Omental fat pad (tissue), 4 donors: ENCODE data around the gene NPBWR2. TPM values are rescaled to one million over a fixed set of nuclear protein-coding genes. Genes with fewer than 3 reads are reported as not detected.
A peak's percentile ranks its signal among the peaks of the same experiment; 100 is the strongest.
"Not testable (repeated sequence)": the region's sequence is repeated elsewhere in the genome, so short reads cannot be mapped to it uniquely, and the experiment has no call there.

Experiments used
- ATAC-seq: fragments of 150-250 bp; one replicate; pipeline ENCODE4 v1.9.1; 2016; ENCODE audit warnings: mild to moderate bottlenecking, moderate library complexity; ENCODE audit not compliant: low FRiP score
- DNase-seq: peaks from one replicate; pipeline ENCODE4 v3.0.0-alpha.2; 2019; ENCODE audit warnings: low spot score
- CTCF ChIP-seq, 3 donors: fragments of 450-650 bp; IDR thresholded peaks; one replicate each; pipeline ENCODE4 v1.5.1; 2016 to 2017; ENCODE audit warnings: antibody characterized with exemption in 3 of 3, mild to moderate bottlenecking in 3 of 3, moderate library complexity in 2 of 3
- total RNA-seq, 4 donors: library from RNA; depleted of rRNA; stranded (reverse); fragments of >200 nt; gene quantifications; one replicate each; pipeline ENCODE4 v1.1.0, GENCODE V29; 2016

NPBWR2 gene
- total RNA-seq, 4 donors from 2014 or later = not detected

- TF ChIP-seq CTCF (IDR thresholded peaks at IDR 0.05) = no peak
- ATAC-seq (no peak), DNase-seq (peak; percentile 1)
These were observed 33.6 kb upstream of the NPBWR2 start for GRCh38 chr20:64140956-64141355.

GRCh38 chr20:64140061-64140931, 32.9 kb upstream of the NPBWR2 start:
- ATAC-seq (no peak), DNase-seq (peak; percentile 17)
- TF ChIP-seq CTCF (IDR thresholded peaks at IDR 0.05) = no peak

- DNase-seq = peak; percentile 16
- TF ChIP-seq CTCF (IDR thresholded peaks at IDR 0.05) = no peak
- no peak for ATAC-seq
These were observed 32.1 kb upstream of the NPBWR2 start for GRCh38 chr20:64139199-64140060.

GRCh38 chr20:64138276-64138815, 31.0 kb upstream of the NPBWR2 start:
- no peak for DNase-seq
- no peak for ATAC-seq

GRCh38 chr20:64137598-64138031, 30.2 kb upstream of the NPBWR2 start:
- ATAC-seq (no peak), DNase-seq (no peak)
- no peak for TF ChIP-seq CTCF (IDR thresholded peaks at IDR 0.05)

More at GRCh38 chr20:64138276-64138815, 31.0 kb upstream of the NPBWR2 start:
- TF ChIP-seq CTCF (IDR thresholded peaks at IDR 0.05) = no peak

- DNase-seq (no peak), ATAC-seq (no peak)
- TF ChIP-seq CTCF (IDR thresholded peaks at IDR 0.05) = no peak
These were observed 28.8 kb upstream of the NPBWR2 start for GRCh38 chr20:64136004-64136710.

GRCh38 chr20:64134744-64135143, 27.4 kb upstream of the NPBWR2 start:
- ATAC-seq, DNase-seq: not testable (repeated sequence)
